A549 (cell line): Measurements from ENCODE around the gene RASD2.

ENCODE experiments used
- EHMT2 ChIP-seq: fragments of 200-600 bp; sonication (generic); IDR thresholded peaks from 2 replicates; pipeline ENCODE4 v1.6.1; 2016; ENCODE audit warnings: antibody characterized with exemption, low read depth, mild to moderate bottlenecking, moderate library complexity
- HDAC2 ChIP-seq: fragments of 200-600 bp; sonication (generic); IDR thresholded peaks from 2 replicates; pipeline ENCODE4 v1.6.1; 2016
- JUN ChIP-seq, 2 experiments: fragments of >200 bp; sonication (Bioruptor Twin); formaldehyde crosslinking; IDR thresholded peaks; 2 replicates in 1 of 2; 3 replicates in 1 of 2; pipeline ENCODE4 v1.6.1; 2016 to 2017
- MYC ChIP-seq: IDR thresholded peaks from 2 replicates; pipeline ENCODE4 v1.6.1; 2012; ENCODE audit warnings: mild to moderate bottlenecking, inconsistent platforms, low read length, improper control_type of control experiment, borderline replicate concordance
- NFE2L2 ChIP-seq: fragments of 150-350 bp; conservative IDR thresholded peaks from 2 replicates; pipeline ENCODE4 v1.6.1; 2014; ENCODE audit warnings: low read length
- POLR2A ChIP-seq: IDR thresholded peaks from 2 replicates; pipeline ENCODE4 v1.6.1; 2012; ENCODE audit warnings: mild to moderate bottlenecking, low read length
- RFX5 ChIP-seq: fragments of 450-650 bp; IDR thresholded peaks from 2 replicates; pipeline ENCODE4 v1.7.1; 2014; ENCODE audit warnings: antibody characterized with exemption, mild to moderate bottlenecking, moderate library complexity
- SMC3 ChIP-seq: fragments of >200 bp; sonication (Bioruptor Twin); formaldehyde crosslinking; IDR thresholded peaks from 3 replicates; pipeline ENCODE4 v1.6.1; 2018; ENCODE audit warnings: inconsistent platforms
- SREBF2 ChIP-seq: fragments of 450-650 bp; IDR thresholded peaks from 2 replicates; pipeline ENCODE4 v1.6.1; 2014; ENCODE audit warnings: mild to moderate bottlenecking, moderate library complexity
- USF2 ChIP-seq: fragments of 450-650 bp; IDR thresholded peaks from 2 replicates; pipeline ENCODE4 v1.6.1; 2014; ENCODE audit warnings: antibody characterized with exemption
- ZFP36 ChIP-seq: fragments of 450-650 bp; IDR thresholded peaks from 2 replicates; pipeline ENCODE4 v1.6.1; 2014; ENCODE audit warnings: borderline replicate concordance; ENCODE audit not compliant: partially characterized antibody
- TF ChIP-seq, protein P1 (sequence below): fragments of >200 bp; sonication (Bioruptor Twin); formaldehyde crosslinking; IDR thresholded peaks from 3 replicates; pipeline ENCODE4 v1.5.1; 2016
- TF ChIP-seq, protein P2 (sequence below): fragments of 200-600 bp; sonication (generic); IDR thresholded peaks from 2 replicates; pipeline ENCODE4 v1.6.1; 2016; ENCODE audit warnings: antibody characterized with exemption, mild to moderate bottlenecking, moderate library complexity
- TF ChIP-seq, protein P3 (sequence below): IDR thresholded peaks from 2 replicates; pipeline ENCODE4 v1.6.1; 2012

DNA sequence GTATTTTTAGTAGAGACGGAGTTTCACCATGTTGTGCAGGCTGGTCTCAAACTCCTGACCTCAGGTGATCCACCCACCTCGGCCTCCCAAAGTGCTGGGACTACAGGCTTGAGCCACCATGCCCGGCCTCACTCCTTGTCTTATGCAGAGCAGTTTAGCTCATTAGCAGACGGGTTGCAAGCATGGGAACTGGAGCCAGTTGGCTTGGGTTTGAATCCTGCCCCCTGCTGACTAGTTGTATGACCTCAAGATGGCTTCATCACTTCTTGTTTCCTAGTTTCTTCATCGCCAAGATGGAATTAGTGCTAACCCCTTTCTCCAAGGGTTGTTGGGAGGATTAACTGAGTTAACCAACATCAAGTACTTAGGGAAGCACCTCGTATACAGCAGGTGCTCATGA lies 23.4 kb upstream of the RASD2 start:
- TF ChIP-seq, protein P1, sequence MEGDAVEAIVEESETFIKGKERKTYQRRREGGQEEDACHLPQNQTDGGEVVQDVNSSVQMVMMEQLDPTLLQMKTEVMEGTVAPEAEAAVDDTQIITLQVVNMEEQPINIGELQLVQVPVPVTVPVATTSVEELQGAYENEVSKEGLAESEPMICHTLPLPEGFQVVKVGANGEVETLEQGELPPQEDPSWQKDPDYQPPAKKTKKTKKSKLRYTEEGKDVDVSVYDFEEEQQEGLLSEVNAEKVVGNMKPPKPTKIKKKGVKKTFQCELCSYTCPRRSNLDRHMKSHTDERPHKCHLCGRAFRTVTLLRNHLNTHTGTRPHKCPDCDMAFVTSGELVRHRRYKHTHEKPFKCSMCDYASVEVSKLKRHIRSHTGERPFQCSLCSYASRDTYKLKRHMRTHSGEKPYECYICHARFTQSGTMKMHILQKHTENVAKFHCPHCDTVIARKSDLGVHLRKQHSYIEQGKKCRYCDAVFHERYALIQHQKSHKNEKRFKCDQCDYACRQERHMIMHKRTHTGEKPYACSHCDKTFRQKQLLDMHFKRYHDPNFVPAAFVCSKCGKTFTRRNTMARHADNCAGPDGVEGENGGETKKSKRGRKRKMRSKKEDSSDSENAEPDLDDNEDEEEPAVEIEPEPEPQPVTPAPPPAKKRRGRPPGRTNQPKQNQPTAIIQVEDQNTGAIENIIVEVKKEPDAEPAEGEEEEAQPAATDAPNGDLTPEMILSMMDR, result no peak
- TF ChIP-seq SMC3 (no peak), MYC (no peak), RFX5 (no peak), POLR2A (no peak), HDAC2 (no peak), SREBF2 (no peak), NFE2L2 (no peak), USF2 (no peak), EHMT2 (no peak), ZFP36 (no peak), JUN (IDR thresholded peaks at IDR 0.05) (no peak)
- TF ChIP-seq, protein P2, sequence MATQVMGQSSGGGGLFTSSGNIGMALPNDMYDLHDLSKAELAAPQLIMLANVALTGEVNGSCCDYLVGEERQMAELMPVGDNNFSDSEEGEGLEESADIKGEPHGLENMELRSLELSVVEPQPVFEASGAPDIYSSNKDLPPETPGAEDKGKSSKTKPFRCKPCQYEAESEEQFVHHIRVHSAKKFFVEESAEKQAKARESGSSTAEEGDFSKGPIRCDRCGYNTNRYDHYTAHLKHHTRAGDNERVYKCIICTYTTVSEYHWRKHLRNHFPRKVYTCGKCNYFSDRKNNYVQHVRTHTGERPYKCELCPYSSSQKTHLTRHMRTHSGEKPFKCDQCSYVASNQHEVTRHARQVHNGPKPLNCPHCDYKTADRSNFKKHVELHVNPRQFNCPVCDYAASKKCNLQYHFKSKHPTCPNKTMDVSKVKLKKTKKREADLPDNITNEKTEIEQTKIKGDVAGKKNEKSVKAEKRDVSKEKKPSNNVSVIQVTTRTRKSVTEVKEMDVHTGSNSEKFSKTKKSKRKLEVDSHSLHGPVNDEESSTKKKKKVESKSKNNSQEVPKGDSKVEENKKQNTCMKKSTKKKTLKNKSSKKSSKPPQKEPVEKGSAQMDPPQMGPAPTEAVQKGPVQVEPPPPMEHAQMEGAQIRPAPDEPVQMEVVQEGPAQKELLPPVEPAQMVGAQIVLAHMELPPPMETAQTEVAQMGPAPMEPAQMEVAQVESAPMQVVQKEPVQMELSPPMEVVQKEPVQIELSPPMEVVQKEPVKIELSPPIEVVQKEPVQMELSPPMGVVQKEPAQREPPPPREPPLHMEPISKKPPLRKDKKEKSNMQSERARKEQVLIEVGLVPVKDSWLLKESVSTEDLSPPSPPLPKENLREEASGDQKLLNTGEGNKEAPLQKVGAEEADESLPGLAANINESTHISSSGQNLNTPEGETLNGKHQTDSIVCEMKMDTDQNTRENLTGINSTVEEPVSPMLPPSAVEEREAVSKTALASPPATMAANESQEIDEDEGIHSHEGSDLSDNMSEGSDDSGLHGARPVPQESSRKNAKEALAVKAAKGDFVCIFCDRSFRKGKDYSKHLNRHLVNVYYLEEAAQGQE, result no peak
- TF ChIP-seq, protein P3, sequence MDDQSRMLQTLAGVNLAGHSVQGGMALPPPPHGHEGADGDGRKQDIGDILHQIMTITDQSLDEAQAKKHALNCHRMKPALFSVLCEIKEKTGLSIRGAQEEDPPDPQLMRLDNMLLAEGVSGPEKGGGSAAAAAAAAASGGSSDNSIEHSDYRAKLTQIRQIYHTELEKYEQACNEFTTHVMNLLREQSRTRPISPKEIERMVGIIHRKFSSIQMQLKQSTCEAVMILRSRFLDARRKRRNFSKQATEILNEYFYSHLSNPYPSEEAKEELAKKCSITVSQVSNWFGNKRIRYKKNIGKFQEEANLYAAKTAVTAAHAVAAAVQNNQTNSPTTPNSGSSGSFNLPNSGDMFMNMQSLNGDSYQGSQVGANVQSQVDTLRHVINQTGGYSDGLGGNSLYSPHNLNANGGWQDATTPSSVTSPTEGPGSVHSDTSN, result no peak
